Suppressor macrophage treated with lipopolysaccharide for 4 hours (primary cell): ENCODE results near the gene IGFBP6.

Experiments used
- DNase-seq: peaks from one replicate; pipeline ENCODE4 v3.0.0-alpha.2; 2020

The IGFBP6 gene

GRCh38 chr12:53060064-53060720 is 37.3 kb upstream of the IGFBP6 start:
- no peak for DNase-seq

- no peak for DNase-seq
Observed at GRCh38 chr12:53060721-53061276, 36.7 kb upstream of the IGFBP6 start.

- DNase-seq: no peak
Observed at GRCh38 chr12:53061404-53062010, 36.0 kb upstream of the IGFBP6 start.

DNA sequence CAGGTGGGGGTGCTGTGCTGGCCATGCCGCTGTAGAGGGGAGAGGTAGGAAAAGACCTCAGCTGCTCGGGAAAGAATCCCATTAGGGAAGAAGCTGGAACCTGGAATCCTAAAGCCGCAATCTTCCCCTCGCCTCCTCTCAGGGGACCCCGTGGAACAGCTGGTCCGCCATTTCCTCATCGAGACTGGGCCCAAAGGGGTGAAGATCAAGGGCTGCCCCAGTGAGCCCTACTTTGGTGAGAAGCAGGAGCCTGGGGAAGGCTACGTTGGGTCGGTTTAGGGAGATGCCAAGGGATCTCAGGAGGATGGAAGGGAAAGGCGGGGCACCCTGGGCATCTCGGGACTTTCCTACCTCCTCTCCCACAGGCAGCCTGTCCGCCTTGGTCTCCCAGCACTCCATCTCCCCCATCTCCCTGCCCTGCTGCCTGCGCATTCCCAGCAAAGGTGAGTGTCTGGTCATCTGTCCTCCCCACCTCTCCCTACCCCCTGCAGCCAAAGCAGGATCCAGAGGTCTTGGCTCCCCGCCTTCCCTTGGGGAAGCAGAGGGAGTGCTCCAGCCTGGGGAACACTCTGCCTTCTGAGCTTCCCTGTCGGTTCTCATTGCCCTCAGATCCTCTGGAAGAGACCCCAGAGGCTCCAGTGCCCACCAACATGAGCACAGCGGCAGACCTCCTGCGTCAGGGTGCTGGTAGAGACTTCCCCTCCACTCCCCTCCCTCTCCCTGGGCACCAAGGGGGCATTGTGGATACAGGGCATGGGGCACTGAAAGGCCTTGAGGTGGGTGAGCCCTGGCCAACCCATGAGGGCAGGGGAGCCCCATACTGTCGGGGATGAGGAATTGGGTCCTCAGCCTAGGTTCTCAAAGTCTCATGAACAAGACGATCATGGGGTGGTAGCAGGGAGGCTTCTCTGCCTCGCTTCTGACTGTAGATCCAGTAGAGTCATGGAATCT is 35.2 kb upstream of the IGFBP6 start:
- DNase-seq: no peak

DNA sequence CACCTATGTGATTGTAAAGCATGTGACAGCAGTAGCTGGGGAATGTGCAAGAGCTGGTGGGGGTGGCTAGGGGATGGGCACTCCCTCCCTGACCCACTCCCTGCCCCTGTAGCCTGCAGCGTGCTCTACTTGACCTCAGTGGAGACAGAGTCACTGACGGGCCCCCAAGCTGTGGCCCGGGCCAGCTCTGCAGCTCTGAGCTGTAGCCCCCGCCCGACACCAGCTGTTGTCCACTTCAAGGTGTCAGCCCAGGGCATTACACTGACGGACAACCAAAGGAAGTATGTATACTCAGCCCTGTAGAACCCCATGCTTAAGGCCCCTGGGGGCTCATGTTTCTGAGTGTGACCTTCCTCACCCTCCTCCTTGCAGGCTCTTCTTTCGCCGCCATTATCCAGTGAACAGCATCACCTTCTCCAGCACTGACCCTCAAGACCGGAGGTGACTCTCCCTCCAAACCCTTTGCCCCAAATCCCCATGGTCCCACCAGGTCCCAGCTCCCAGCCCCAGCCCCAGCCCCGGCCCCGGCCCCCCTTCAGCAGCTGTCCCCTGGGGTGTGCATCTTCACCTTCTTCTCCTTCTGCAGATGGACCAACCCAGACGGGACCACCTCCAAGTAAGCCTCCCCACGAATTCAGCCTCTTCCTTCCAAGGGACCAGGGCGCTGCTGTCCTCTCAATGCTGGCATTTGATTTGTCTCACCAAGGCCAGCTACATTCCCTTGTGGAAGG is 34.3 kb upstream of the IGFBP6 start:
- no peak for DNase-seq

GRCh38 chr12:53063708-53064612 is 33.5 kb upstream of the IGFBP6 start:
- DNase-seq: no peak

DNA sequence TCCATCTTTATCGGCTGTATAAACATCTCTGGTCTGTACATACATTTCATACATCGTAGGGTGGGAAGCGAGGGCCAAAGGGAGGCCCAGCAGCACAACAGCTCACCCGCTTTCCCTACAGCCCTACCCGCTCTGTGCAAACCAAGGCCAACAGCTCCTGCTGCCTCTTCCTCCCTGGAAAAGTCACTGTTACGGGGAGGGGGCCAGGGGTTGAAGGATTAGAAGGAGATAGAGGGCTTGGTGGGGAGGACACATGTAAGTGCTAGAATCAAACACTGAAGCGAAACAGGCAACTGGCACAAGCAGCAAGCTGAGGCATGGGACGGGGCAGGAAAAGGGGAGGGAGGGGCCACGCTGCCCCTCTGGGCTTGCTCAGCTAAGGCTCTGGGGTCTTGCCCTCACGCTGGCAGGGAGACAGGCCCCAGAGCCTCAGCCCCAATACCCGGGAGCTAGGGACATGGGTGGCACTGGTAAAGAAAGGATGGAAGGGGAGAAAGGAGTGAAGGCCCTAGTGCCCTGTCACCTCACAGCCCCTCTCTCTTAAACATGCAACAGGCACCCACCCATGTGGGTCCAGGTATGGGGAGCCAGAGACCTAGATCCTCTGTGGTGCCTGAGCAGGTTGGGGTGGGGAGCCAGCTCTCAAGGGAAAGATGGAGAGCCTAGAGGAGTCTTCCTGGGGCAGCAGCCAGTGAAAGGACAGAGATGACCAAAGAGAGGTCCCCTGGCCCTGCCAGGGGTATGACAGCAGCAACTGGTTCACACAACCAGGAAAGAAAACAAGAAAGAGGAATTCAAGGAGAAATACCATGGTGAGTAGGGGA is 32.6 kb upstream of the IGFBP6 start:
- no peak for DNase-seq

GRCh38 chr12:53065470-53065869 is 32.0 kb upstream of the IGFBP6 start:
- DNase-seq: no peak

DNA sequence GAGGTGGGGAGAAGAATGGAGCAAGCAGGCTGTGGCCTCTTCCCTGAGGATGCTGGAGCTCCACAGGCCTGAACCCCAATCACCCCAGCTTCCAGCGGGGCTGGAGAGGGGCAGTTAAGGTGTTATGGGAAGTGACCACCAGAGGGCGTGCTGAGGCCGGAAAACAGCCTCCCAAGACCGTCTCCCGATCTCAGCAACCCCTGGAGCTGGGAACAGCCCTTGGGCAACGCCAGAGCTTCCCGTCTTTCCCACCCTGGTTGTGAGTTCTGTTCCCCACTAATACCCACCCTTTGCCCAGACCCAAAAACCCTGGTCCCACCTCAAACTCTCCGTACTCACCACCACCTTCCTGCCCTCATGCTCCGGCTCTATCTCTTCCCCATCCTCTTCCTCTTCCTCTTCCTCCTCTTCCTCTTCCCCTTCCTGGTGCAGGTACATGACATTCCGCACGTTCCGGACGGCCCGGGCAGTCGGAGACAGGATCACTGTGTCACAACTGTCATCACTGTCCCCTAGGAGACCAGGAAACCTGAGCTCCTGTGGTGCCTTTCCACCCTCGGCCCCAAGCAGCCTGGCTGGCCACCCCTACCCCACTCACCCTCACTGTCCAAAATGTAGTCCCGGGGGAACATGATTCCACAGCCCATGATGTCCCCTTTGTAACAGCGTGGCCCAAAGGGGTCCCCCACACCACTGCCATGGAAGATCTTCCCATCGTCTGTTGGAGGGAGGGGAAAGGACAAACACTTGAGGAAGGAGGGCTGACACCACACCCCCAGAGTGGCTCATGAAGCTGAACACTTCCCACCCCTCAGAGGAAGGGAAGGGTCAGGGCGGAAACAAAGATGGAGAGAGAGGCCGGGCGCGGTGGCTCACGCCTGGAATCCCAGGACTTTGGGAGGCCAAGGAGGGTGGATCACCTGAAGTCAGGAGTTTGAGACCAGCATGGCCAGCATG is 31.2 kb upstream of the IGFBP6 start:
- DNase-seq: peak; percentile 76

- DNase-seq: no peak
Observed at GRCh38 chr12:53067074-53067992, 30.1 kb upstream of the IGFBP6 start.

- DNase-seq: no peak
Observed at GRCh38 chr12:53067993-53068770, 29.3 kb upstream of the IGFBP6 start.

GRCh38 chr12:53068811-53069585 is 28.5 kb upstream of the IGFBP6 start:
- DNase-seq: no peak

- DNase-seq: no peak
Observed at GRCh38 chr12:53069621-53070410, 27.7 kb upstream of the IGFBP6 start.

DNA sequence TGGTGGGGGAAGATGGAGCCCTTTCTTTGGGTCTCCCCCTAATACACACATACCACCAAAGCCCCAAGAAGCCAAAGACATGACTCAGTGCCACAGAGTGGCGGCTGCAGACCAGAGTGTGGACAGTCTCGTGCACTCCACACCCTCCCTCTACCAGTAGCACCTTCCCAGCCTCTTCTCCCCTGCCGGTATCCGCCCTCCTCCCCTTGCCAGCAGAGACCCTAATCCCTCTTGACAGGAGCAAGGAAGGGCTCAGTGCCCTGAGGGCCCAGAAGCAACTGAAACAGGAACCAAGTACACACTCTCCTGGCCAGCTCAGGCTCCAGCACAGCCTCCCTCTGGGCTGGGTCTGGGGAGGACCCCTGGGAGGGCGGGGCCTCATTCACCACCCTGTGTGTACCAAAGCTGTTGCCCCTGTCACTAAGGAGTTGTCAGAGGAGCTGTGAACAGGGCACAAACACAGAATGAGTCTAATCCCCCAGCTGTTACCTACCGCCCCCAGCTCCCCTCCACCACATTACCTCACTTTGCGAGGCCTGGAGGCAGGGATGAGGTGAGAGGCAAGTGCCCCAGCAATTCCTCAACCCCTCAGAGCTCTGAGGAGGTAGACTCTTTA is 26.5 kb upstream of the IGFBP6 start:
- no peak for DNase-seq
